MM.1S (cell line): ENCODE measurements around the gene RNF115.

Experiments
- CTCF ChIP-seq: fragments of 300-600 bp; sonication (generic); IDR thresholded peaks from 2 replicates; pipeline ENCODE4 v1.5.1; 2016; ENCODE audit warnings: antibody characterized with exemption, low read length, mixed read lengths
- EZH2 ChIP-seq: fragments of 300-600 bp; sonication (generic); optimal IDR thresholded peaks from 2 replicates; pipeline ENCODE3; 2017; ENCODE audit warnings: low read depth, mild to moderate bottlenecking, antibody characterized with exemption, low read length, mixed read lengths
- EZH2phosphoT487 ChIP-seq: fragments of 300-600 bp; sonication (generic); IDR thresholded peaks from 2 replicates; pipeline ENCODE4 v1.6.1; 2018; ENCODE audit warnings: antibody characterized with exemption, low read length

- TF ChIP-seq CTCF (peak; percentile 18), EZH2phosphoT487 (no peak), EZH2 (no peak)
These were observed 93.0 kb downstream of the RNF115 start for GRCh38 chr1:145730900-145731299.
